ENCODE results near the gene UNC45A. TPM values are rescaled to one million over a fixed set of nuclear protein-coding genes. Genes with fewer than 3 reads are reported as not detected.
A peak's percentile ranks its signal among the peaks of the same experiment; 100 is the strongest.

UNC45A gene
- total and polyA plus RNA-seq, 4 donors: 13.9 to 31.2 (median 24.9) TPM

GRCh38 chr15:90952901-90953677 lies 18.0 kb downstream of the UNC45A start:
- H3K4me3 ChIP-seq (ENCODE audit: low read depth in 1 of 3, low read length in 3 of 3): no peak overlapping the region
- peaks cover 7 to 22% (median 16%) of the 10 kb centered on the region in 4 donors for H3K4me1 ChIP-seq (ENCODE audit: control insufficient read depth in 4 of 4, insufficient read depth in 4 of 4, low read length in 3 of 4)
- no peak overlapping the region for H3K9ac ChIP-seq (ENCODE audit: low read depth in 1 of 2, low read length in 2 of 2)
- DNase-seq (ENCODE audit: low spot score): no peak
- no peaks in the 10 kb centered on the region for H3K27me3 ChIP-seq (ENCODE audit: control insufficient read depth in 4 of 4, insufficient read depth in 4 of 4, low read length in 3 of 4)
- TF ChIP-seq EGR1 (IDR thresholded peaks at IDR 0.05; ENCODE audit: low read depth in 2 of 2): no peak
- no peak for TF ChIP-seq CTCF (IDR thresholded peaks at IDR 0.05; ENCODE audit: low read depth, low read length, missing input control)
- no peak for TF ChIP-seq ATF3 (IDR thresholded peaks at IDR 0.05)
- no peak for TF ChIP-seq ZBTB33 (IDR thresholded peaks at IDR 0.05)
- H3K36me3 ChIP-seq (ENCODE audit: control insufficient read depth in 4 of 4, insufficient read depth in 3 of 4, low read depth in 1 of 4, low read length in 3 of 4): peaks cover 12 to 49% (median 17%) of the 10 kb centered on the region in 4 donors
- 97% methylated on average over 14 of the region's 14 CpGs for WGBS
- H3K27ac ChIP-seq (ENCODE audit: low read depth in 1 of 2, low read length in 2 of 2): no peak overlapping the region
- H3K9me3 ChIP-seq (ENCODE audit: control insufficient read depth in 4 of 4, low read length in 3 of 4): no peaks in the 10 kb centered on the region

- no peak for DNase-seq (ENCODE audit: low spot score)
- 77% methylated on average over 16 of the region's 16 CpGs for WGBS
- H3K27me3 ChIP-seq (ENCODE audit: control insufficient read depth in 4 of 4, insufficient read depth in 4 of 4, low read length in 3 of 4): no peaks in the 10 kb centered on the region
- no peaks in the 10 kb centered on the region for H3K9me3 ChIP-seq (ENCODE audit: control insufficient read depth in 4 of 4, low read length in 3 of 4)
- TF ChIP-seq FOXA1 (IDR thresholded peaks at IDR 0.05) (no peak), SP1 (IDR thresholded peaks at IDR 0.05) (no peak), RXRA (IDR thresholded peaks at IDR 0.05) (no peak), YY1 (IDR thresholded peaks at IDR 0.05) (no peak), FOXA2 (IDR thresholded peaks at IDR 0.05) (no peak), TAF1 (conservative IDR thresholded peaks at IDR 0.05) (no peak), ATF3 (IDR thresholded peaks at IDR 0.05) (no peak), HNF4A (conservative IDR thresholded peaks at IDR 0.05) (no peak), GABPA (IDR thresholded peaks at IDR 0.05 in 1 of 2, conservative IDR thresholded peaks at IDR 0.05 in 1 of 2) (no peak), EGR1 (IDR thresholded peaks at IDR 0.05; ENCODE audit: low read depth in 2 of 2) (no peak), NR2F2 (IDR thresholded peaks at IDR 0.05) (no peak), CTCF (IDR thresholded peaks at IDR 0.05; ENCODE audit: low read depth, low read length, missing input control) (no peak), ZBTB33 (IDR thresholded peaks at IDR 0.05) (no peak), REST (IDR thresholded peaks at IDR 0.05) (no peak), JUND (IDR thresholded peaks at IDR 0.05) (no peak), HNF4G (IDR thresholded peaks at IDR 0.05) (no peak)
- H3K4me3 ChIP-seq (ENCODE audit: low read depth in 1 of 3, low read length in 3 of 3): peak overlapping the region in 1 of 3 donors; percentile 88
- peak overlapping the region; percentile 94 to 96 for H3K27ac ChIP-seq (ENCODE audit: low read depth in 1 of 2, low read length in 2 of 2)
- peaks cover 5 to 42% (median 17%) of the 10 kb centered on the region in 4 donors for H3K36me3 ChIP-seq (ENCODE audit: control insufficient read depth in 4 of 4, insufficient read depth in 3 of 4, low read depth in 1 of 4, low read length in 3 of 4)
- no peak overlapping the region for H3K9ac ChIP-seq (ENCODE audit: low read depth in 1 of 2, low read length in 2 of 2)
- peaks cover 7 to 22% (median 16%) of the 10 kb centered on the region in 4 donors for H3K4me1 ChIP-seq (ENCODE audit: control insufficient read depth in 4 of 4, insufficient read depth in 4 of 4, low read length in 3 of 4)
Measured at GRCh38 chr15:90953947-90954711, 19.0 kb downstream of the UNC45A start.
